HG03039 (cell line): ENCODE results near the gene FLT1.

ENCODE experiments used
- ATAC-seq: cut with Tn5 transposase; IDR thresholded peaks from one replicate; pipeline ENCODE4 v1.9.1; 2021; ENCODE audit warnings: mild to moderate bottlenecking, moderate library complexity; ENCODE audit not compliant: unreplicated experiment

The FLT1 gene

GRCh38 chr13:28322256-28322905 is 172.5 kb downstream of the FLT1 start:
- no peak for ATAC-seq

- no peak for ATAC-seq
Measured at GRCh38 chr13:28321756-28322155, 173.2 kb downstream of the FLT1 start.

DNA sequence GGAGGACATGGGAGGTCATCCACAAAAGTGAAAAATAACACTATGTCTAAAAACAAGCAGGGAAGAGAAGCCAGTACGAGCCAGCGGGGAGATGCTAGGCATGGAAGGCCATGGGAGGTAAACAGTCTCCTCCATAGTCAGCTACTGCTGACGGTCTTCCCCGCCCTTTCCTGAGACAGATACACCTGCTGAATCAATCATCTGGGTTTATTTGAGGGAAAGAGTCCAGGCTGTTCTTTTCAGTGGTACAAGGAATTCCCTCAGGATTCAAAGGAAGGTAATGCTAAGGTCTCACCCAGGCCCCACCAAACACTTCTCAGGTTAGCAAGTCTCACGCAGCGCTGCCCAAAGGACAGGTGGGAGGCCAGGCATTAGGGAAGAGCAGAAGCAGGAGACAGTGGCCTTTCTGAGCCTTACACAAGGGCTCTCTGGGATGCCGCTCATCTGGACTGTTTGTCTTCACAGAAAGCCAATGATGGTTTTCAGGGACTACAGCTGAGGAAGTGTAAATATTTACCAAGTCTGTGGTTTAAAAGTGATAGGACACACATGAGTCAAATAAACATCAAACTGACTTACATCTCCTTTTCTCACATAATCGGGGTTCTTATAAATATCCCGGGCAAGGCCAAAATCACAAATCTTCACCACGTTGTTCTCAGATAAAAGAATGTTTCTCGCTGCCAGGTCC is 173.9 kb downstream of the FLT1 start:
- no peak for ATAC-seq

GRCh38 chr13:28320209-28320608 is 174.7 kb downstream of the FLT1 start:
- ATAC-seq = no peak

- no peak for ATAC-seq
Measured at GRCh38 chr13:28319528-28319927, 175.4 kb downstream of the FLT1 start.

GRCh38 chr13:28318496-28318895 is 176.4 kb downstream of the FLT1 start:
- ATAC-seq = no peak

GRCh38 chr13:28316836-28317235 is 178.1 kb downstream of the FLT1 start:
- no peak for ATAC-seq

GRCh38 chr13:28316129-28316528 is 178.8 kb downstream of the FLT1 start:
- ATAC-seq = no peak

DNA sequence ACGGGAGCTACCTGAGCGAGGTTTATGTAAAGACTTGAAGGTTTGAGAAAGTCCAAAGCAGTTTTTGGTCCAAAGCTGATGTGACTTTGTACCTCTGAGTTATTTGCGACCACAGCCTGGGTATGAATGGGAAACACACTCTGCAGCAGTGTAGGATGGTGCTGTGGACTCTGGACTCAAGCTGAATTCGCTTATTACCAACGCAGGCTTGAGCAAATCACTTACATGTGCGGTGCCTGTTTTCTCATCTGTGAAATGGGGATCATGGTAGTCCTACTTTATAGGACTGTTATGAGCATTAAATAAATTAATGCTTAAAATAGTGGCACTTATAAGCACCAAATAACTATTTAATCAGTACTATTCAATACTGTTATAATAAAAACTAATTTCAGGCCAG is 180.0 kb downstream of the FLT1 start:
- ATAC-seq = no peak

GRCh38 chr13:28313579-28313978 is 181.3 kb downstream of the FLT1 start:
- no peak for ATAC-seq

DNA sequence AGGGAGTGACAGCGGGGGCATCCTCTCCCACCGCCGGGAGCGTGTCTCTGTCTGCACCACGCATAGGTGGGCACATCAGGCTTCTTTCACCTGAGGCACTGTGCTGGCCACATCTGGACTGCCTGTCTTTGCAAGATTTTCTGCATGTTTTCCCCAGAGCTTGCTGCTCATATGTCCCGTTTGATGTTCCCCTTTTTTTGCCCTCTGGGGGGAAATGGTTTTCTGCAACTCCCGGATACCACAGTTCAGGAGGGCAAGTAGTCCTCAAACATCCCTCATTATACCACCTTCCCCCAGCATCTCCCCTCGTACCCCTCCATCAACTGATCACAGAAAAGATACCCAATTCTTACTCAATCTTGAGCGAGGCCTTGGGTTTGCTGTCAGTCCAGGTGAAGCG is 188.6 kb downstream of the FLT1 start:
- no peak for ATAC-seq

DNA sequence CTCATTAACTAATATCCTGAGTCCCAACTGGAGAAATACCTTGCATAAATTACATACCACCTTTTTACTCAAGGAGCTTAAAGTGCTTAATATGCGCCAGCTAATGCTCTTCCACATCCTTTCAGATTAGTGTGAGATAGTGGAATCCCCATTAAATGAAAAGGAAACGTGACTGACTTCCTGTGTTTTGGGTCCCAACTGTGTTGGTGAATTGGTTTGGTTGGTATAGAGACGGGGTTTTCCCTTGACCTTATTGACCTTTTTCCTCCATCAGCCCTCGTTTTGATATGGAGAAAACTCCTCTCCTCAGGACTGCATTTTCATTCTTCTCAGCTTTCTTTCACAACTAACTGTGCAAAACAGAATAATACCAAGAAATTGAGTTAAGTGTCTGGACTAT is 193.1 kb downstream of the FLT1 start:
- no peak for ATAC-seq

GRCh38 chr13:28299916-28300315 is 195.0 kb downstream of the FLT1 start:
- ATAC-seq = no peak

DNA sequence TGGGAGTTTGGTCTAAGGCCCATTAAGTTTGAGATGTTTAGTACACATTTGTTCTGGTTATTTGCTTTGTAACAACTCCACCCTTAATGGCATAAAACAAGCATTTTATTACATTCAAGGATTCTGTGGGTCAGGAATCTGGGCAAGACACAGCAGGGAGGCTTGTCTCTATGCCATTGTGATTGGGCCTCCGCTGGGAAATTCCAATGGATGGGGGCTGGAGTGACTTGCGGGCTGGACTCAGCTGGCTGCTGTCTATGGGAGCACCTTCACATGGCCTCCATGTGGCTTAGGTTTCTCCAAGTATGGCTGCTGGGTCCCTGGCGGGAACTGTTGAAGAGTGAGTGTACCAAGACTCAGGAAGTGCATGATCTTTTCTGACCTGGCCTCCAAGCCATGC is 197.6 kb downstream of the FLT1 start:
- ATAC-seq = no peak

GRCh38 chr13:28286263-28286662 is 208.7 kb downstream of the FLT1 start:
- ATAC-seq = no peak

GRCh38 chr13:28283600-28283999 is 211.3 kb downstream of the FLT1 start:
- ATAC-seq = no peak

DNA sequence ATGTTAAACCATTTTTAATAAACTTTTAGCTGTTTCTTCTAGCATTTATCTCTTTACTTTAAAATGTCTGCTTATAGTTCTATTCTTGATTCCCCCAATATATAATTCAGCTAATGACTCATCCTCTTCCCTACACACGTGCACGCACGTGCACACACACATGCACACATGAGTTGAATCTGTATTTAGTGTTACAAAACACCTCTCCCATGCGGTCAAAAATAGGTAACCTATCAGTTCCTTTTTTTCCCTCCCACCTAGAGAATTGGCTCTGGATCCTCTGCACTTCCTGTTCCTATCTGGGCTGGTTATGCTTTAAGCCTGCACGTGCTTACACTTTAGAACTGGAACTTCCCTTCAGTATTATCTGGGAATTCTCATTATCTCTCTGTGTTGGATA is 212.5 kb downstream of the FLT1 start:
- no peak for ATAC-seq

DNA sequence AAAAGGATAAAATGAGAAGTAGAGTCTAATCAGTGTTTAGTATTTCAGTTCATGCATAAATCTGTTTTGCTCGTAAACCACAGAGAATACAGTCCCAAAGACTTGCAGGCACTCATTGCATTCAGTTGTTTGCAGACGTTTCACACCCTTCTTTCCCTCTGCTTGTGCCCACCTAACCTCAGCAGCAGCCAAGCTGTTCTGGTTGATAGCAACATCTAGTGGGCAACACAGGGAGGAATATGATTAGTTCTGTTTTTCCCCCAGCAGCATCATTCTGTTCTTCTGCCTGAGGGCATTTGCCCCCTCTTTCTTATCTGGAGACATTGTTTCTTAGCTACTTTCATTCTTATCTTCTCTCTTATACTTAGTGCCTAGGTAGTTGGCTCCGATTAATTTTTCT is 221.0 kb downstream of the FLT1 start:
- ATAC-seq = no peak

DNA sequence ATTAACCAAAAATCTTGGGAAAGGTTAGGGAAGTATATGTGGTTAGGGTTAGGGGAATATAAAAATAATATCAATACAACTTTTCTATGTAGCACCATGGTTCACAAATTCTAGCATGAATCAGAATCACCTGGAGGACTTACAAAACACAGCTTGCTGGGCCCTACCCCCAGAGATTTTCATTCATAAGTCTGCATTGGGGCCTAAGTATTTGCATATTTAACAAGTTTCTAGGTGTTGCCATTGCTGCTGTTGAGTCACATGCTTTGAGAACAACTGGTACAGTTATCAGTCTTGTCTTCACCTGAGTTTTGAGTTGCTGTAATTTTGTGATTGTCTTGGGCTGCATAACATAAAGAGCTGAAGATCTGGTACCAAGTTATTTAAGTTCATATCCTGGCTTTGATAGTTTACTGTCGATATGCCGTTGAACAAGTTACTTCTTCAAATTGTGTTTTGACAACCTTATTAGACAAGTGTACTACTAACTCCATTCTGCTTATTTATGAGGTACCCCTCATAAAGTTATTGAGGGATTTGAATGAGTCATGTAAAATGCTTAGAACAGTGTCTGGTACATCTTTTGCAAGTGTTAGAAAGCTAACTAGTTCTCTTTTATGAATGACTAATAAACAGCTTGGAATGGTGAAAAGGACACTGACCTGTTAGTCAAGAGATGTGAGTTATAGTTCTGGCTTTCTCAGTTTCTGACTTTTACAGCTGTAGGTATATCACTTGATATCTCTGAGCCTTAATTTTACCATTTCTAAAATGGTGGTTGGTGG is 223.7 kb downstream of the FLT1 start:
- no peak for ATAC-seq

- ATAC-seq = peak; percentile 89
Measured at GRCh38 chr13:28268800-28269223, 226.1 kb downstream of the FLT1 start.

DNA sequence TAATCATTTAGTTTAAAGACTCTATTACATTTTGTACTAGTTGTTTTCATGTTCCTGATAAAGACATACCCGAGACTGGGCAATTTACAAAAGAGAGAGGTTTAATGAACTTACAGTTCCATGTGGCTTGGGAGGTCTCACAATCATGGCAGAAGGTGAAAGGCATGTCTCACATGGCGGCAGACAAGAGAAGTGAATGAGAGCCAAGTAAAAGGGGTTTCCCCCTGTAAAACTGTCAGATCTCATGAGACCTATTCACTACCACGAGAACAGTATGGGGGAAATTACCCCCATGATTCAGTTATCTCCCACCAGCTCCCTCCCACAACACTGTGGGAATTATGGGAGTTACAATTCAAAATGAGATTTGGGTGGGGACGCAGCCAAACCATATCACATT is 227.4 kb downstream of the FLT1 start:
- ATAC-seq = no peak

DNA sequence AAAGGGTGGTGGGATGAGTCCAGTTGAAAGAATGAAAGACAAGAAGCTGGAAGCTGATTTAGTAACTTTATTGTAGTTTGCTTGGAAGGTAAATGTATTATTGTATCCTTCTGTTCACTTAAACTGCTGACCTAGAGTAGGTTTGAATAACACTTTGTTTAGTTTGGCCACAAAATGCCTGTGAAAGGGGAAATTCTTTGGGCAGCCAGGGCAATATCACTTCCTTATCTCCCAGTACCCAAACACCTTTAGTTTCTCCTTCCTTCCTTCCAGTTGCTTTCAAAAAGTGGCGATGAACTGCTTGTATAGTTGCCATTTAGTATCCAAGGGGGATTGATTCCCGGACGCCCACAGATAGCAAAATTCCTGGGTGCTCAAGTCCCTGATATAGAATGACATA is 236.5 kb downstream of the FLT1 start:
- ATAC-seq = no peak
